HepG2 (cell line): ENCODE measurements around the gene ZMIZ1. TPM values are rescaled to one million over a fixed set of nuclear protein-coding genes. Genes with fewer than 3 reads are reported as not detected.

ENCODE experiments used
- ATAC-seq: fragments of 200-7000 bp; cut with Tn5 transposase; 3 replicates; pipeline ENCODE4 v1.9.1; 2020; ENCODE audit warnings: mild to moderate bottlenecking, moderate library complexity
- BruUV-seq: library from RNA; stranded (reverse); fragments of 400-500 nt; replicated peaks from 2 replicates; lab custom pipeline; 2021; lab: Mats Ljungman, UMichigan
- CTCF ChIA-PET: fragments of 300-600 bp; formaldehyde crosslinking; extraction: SDS; loops from one replicate; lab custom pipeline; 2021; ENCODE audit warnings: low total read pairs, inconsistent platforms, low intra/inter-chr PET ratio; lab: Yijun Ruan, JAX
- POLR2A ChIA-PET: fragments of 350-600 bp; sonication (Branson Sonifier 250); formaldehyde crosslinking; loops from one replicate; lab custom pipeline; 2020; ENCODE audit warnings: antibody characterized with exemption, inconsistent platforms; lab: Yijun Ruan, JAX
- DNase-seq: peaks from one replicate; pipeline ENCODE4 v3.0.0-alpha.2; 2015; ENCODE audit warnings: low spot score
- FAIRE-seq: peaks from 3 replicates; lab custom pipeline; 2011; peaks lifted over from hg19 to GRCh38; lab: Jason Lieb, UNC
- H2AFZ ChIP-seq: one replicate; pipeline ENCODE4 v1.6.1; 2011; ENCODE audit warnings: low read length, inconsistent platforms
- H3K27ac ChIP-seq: fragments of 300-600 bp; 3 replicates; pipeline ENCODE4 v1.8.0; 2011; ENCODE audit warnings: mixed run types, mild to moderate bottlenecking, mixed read lengths, low read length, inconsistent platforms; ENCODE audit not compliant: insufficient read depth; ENCODE audit errors: extremely low read length
- H3K27me3 ChIP-seq, 2 experiments: fragments of 200-600 bp in 1 of 2; 2 replicates in 1 of 2; 3 replicates in 1 of 2; pipeline versions ENCODE4 v1.6.0 to v1.8.0; 2011; ENCODE audit warnings: low read length in 2 of 2, mild to moderate bottlenecking in 2 of 2, moderate library complexity in 2 of 2, inconsistent platforms in 1 of 2; ENCODE audit not compliant: insufficient read depth in 2 of 2, control insufficient read depth in 1 of 2
- H3K36me3 ChIP-seq, 2 experiments: fragments of 200-600 bp in 1 of 2; replicated peaks in 1 of 2; 2 replicates in 1 of 2; 3 replicates in 1 of 2; pipeline versions ENCODE4 v1.5.1 to v1.8.0; 2011; ENCODE audit warnings: low read length in 2 of 2, inconsistent platforms in 1 of 2; ENCODE audit not compliant: insufficient read depth in 2 of 2, control insufficient read depth in 1 of 2
- H3K4me1 ChIP-seq: 2 replicates; pipeline ENCODE4 v1.5.1; 2012; ENCODE audit warnings: low read length, inconsistent platforms; ENCODE audit not compliant: insufficient read depth
- H3K4me2 ChIP-seq: 2 replicates; pipeline ENCODE4 v1.6.0; 2011; ENCODE audit warnings: low read depth, low read length, inconsistent platforms
- H3K4me3 ChIP-seq, 3 experiments: fragments of 200-600 bp in 1 of 3; sonication (generic), shearing (Covaris generic) in 1 of 3; replicated peaks in 1 of 3; 2 replicates each; pipeline ENCODE4 v1.5.1; 2011 to 2016; ENCODE audit warnings: low read length in 3 of 3, inconsistent platforms in 2 of 3, low read depth in 2 of 3, mild to moderate bottlenecking in 2 of 3, control low read depth in 1 of 3, mixed read lengths in 1 of 3; ENCODE audit not compliant: insufficient read depth in 1 of 3
- H3K79me2 ChIP-seq: one replicate; pipeline ENCODE4 v1.6.1; 2011; ENCODE audit warnings: low read length, inconsistent platforms; ENCODE audit not compliant: insufficient read depth
- H3K9ac ChIP-seq: 2 replicates; pipeline ENCODE4 v1.6.0; 2011; ENCODE audit warnings: mild to moderate bottlenecking, low read depth, low read length, inconsistent platforms; ENCODE audit not compliant: insufficient read depth
- H3K9me3 ChIP-seq: 2 replicates; pipeline ENCODE4 v1.5.1; 2012; ENCODE audit warnings: mild to moderate bottlenecking, low read length
- H4K20me1 ChIP-seq: 2 replicates; pipeline ENCODE4 v1.6.0; 2011; ENCODE audit warnings: inconsistent platforms, mild to moderate bottlenecking, low read length, moderate library complexity; ENCODE audit not compliant: insufficient read depth
- CENPX ChIP-seq: sonication (generic); formaldehyde crosslinking; IDR thresholded peaks from 2 replicates; pipeline ENCODE4 v1.9.0; 2021; ENCODE audit warnings: mild to moderate bottlenecking, missing genetic modification reagents, moderate library complexity
- HNF4A ChIP-seq: sonication (generic); formaldehyde crosslinking; IDR thresholded peaks from 2 replicates; pipeline ENCODE4 v1.4.0; 2020; ENCODE audit warnings: missing genetic modification reagents
- HOXA3 ChIP-seq: sonication (generic); formaldehyde crosslinking; IDR thresholded peaks from 2 replicates; pipeline ENCODE4 v1.5.0; 2020; ENCODE audit warnings: missing genetic modification reagents
- PHF21A ChIP-seq: sonication (generic); formaldehyde crosslinking; IDR thresholded peaks from 2 replicates; pipeline ENCODE4 v1.5.0; 2020; ENCODE audit warnings: mild to moderate bottlenecking, missing genetic modification reagents
- RBM22 ChIP-seq: fragments of 200-400 bp; formaldehyde crosslinking; optimal IDR thresholded peaks from 2 replicates; pipeline ENCODE3; 2017; ENCODE audit warnings: mild to moderate bottlenecking, low read length, moderate library complexity
- STAG1 ChIP-seq: sonication (generic); formaldehyde crosslinking; IDR thresholded peaks from 2 replicates; pipeline ENCODE4 v1.4.0; 2020; ENCODE audit warnings: missing genetic modification reagents
- ZNF629 ChIP-seq: sonication (generic); formaldehyde crosslinking; conservative IDR thresholded peaks from 2 replicates; pipeline ENCODE4 v1.5.0; 2020; ENCODE audit warnings: missing genetic modification reagents
- ZNF652 ChIP-seq: IDR thresholded peaks from 2 replicates; pipeline ENCODE4 v1.6.1; 2016; ENCODE audit warnings: low read depth, borderline replicate concordance
- WGBS: methylation state at CpG from one replicate; pipeline ENCODE4 v1.1.6; 2017; ENCODE audit warnings: low lambda C conversion rate; 5-methylcytosine and 5-hydroxymethylcytosine counted together
- in situ Hi-C: cut with HindIII; loops from 2 replicates; pipeline ENCODE4 v1.10.0; 2017; ENCODE audit warnings: low pct_unique_long_range_greater_than_20kb; ENCODE audit not compliant: extremely low pct_ligation_motif_present
- intact Hi-C: fragments of 100-400 bp; cut with micrococcal nuclease; formaldehyde crosslinking; loops from one replicate; pipeline ENCODE4 v1.10.0; 2022; ENCODE audit not compliant: unreplicated experiment
- polyA plus RNA-seq, 8 experiments: library from polyadenylated mRNA; depleted of rRNA in 3 of 8; stranded (reverse) in 7 of 8; unstranded in 1 of 8; fragments of >200 nt; fragmentation: Illumina TruSeq in 4 of 8; extraction: Trizol in 4 of 8; gene quantifications; 2 replicates each; pipeline versions ENCODE4 v1.2.1 to v1.2.3, GENCODE V29; 2011 to 2016; ENCODE audit warnings: low read depth in 4 of 8, missing spikeins in 1 of 8, mixed read lengths in 1 of 8; ENCODE audit not compliant: insufficient read depth in 1 of 8
- total RNA-seq, 5 experiments: library from RNA; depleted of rRNA; stranded (reverse); fragments of >200 nt; fragmentation: Illumina TruSeq; extraction: Trizol; gene quantifications; 2 replicates each; pipeline ENCODE4 v1.2.3, GENCODE V29; 2016; ENCODE audit warnings: low read depth in 1 of 5
- TF ChIP-seq, protein P1 (sequence below): sonication (generic); formaldehyde crosslinking; IDR thresholded peaks from 2 replicates; pipeline ENCODE4 v1.4.0; 2020; ENCODE audit warnings: mild to moderate bottlenecking, missing genetic modification reagents
- TF ChIP-seq, protein P2 (sequence below): sonication (generic); formaldehyde crosslinking; IDR thresholded peaks from 2 replicates; pipeline ENCODE4 v1.9.0; 2022; ENCODE audit warnings: missing genetic modification reagents, mild to moderate bottlenecking, borderline replicate concordance
- TF ChIP-seq, protein P3 (sequence below): sonication (generic); formaldehyde crosslinking; IDR thresholded peaks from 2 replicates; pipeline ENCODE4 v1.4.0; 2020; ENCODE audit warnings: missing genetic modification reagents

ZMIZ1 gene
- total and polyA plus RNA-seq, 2 of the 13 experiments (the other 11 are each of a cell fraction or from before 2014, with no cell fraction given), result 5.3 to 10.2 TPM

DNA sequence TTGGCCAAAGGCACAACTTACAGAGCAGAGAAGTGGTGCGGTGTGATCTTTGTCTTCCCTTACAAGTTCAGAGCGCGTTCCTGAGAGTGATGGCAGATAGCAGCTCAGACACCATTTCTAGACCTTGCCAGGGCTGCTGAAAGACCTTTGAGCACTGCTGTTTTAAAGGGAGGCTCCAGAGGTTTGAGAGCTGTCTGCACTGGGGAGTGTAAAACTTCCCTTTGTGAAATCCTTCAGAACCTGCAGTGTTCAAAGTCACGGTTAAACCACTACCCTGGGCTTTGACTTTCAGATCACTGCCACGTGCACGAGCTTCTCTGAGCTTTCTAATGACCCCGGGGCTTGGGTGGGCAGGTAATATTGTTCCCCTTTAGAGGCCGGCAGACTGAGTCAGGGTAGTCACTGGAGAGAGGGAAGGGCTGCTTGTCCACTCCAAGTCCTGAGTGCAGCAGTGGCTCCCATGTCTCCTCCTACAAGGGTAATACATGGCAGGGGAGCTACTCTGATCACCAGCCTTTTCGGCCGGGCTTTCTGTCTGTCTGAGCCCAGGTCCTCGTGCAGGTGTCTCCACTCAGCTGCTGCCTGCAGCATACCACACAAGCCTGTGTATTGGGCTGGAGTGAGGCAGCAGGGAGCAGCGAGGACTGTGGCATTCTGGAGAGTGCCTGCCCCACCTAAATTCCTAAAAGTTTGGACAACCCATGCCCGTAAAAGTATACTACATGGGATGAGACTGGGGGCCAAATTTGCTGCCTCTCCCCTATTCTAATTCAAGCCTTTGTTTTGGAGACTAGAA lies 63.3 kb downstream of the ZMIZ1 start:
- H3K4me2 ChIP-seq, result no peak overlapping the region
- POLR2A ChIA-PET, result no interaction called here
- intact Hi-C loops, result no loop called here
- CTCF ChIA-PET, result no interaction called here
- H3K9ac ChIP-seq, result no peak overlapping the region
- no peak; the same call in 2 of the 3 replicates for ATAC-seq
- FAIRE-seq, result peak; percentile 34
- no peak overlapping the region for H2AFZ ChIP-seq
- BruUV-seq, result no TSS peak
- peaks cover 85% of the 10 kb centered on the region for H3K4me1 ChIP-seq
- in situ Hi-C loops, result no loop called here
- peaks cover 46% of the 10 kb centered on the region for H4K20me1 ChIP-seq
- no peak for DNase-seq
- H3K27me3 ChIP-seq, result no peaks in the 10 kb centered on the region
- H3K9me3 ChIP-seq, result no peaks in the 10 kb centered on the region
- H3K36me3 ChIP-seq, result peaks cover 25 to 68% of the 10 kb centered on the region in 2 experiments
- TF ChIP-seq ZNF629 (CRISPR knock-in tag), result 0 out of 2 replicates have a peak, but pooled peaks have one; percentile 10
- no peak for TF ChIP-seq STAG1
- TF ChIP-seq, protein P1, sequence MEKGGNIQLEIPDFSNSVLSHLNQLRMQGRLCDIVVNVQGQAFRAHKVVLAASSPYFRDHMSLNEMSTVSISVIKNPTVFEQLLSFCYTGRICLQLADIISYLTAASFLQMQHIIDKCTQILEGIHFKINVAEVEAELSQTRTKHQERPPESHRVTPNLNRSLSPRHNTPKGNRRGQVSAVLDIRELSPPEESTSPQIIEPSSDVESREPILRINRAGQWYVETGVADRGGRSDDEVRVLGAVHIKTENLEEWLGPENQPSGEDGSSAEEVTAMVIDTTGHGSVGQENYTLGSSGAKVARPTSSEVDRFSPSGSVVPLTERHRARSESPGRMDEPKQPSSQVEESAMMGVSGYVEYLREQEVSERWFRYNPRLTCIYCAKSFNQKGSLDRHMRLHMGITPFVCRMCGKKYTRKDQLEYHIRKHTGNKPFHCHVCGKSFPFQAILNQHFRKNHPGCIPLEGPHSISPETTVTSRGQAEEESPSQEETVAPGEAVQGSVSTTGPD (CRISPR knock-in tag), result 0 out of 2 replicates have a peak, but pooled peaks have one; percentile 42
- TF ChIP-seq ZNF652 (CRISPR knock-in tag), result no peak
- TF ChIP-seq PHF21A (CRISPR knock-in tag), result 0 out of 2 replicates have a peak, but pooled peaks have one; percentile 31
- peak; percentile 10 for TF ChIP-seq RBM22
- TF ChIP-seq HOXA3 (CRISPR knock-in tag), result peak; percentile 39; the same call in 1 of the 2 replicates
- TF ChIP-seq, protein P2, sequence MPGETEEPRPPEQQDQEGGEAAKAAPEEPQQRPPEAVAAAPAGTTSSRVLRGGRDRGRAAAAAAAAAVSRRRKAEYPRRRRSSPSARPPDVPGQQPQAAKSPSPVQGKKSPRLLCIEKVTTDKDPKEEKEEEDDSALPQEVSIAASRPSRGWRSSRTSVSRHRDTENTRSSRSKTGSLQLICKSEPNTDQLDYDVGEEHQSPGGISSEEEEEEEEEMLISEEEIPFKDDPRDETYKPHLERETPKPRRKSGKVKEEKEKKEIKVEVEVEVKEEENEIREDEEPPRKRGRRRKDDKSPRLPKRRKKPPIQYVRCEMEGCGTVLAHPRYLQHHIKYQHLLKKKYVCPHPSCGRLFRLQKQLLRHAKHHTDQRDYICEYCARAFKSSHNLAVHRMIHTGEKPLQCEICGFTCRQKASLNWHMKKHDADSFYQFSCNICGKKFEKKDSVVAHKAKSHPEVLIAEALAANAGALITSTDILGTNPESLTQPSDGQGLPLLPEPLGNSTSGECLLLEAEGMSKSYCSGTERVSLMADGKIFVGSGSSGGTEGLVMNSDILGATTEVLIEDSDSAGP (CRISPR knock-in tag), result 0 out of 2 replicates have a peak, but pooled peaks have one; percentile 21
- TF ChIP-seq HNF4A (CRISPR knock-in tag), result peak; percentile 35; the same call in 1 of the 2 replicates
- TF ChIP-seq, protein P3, sequence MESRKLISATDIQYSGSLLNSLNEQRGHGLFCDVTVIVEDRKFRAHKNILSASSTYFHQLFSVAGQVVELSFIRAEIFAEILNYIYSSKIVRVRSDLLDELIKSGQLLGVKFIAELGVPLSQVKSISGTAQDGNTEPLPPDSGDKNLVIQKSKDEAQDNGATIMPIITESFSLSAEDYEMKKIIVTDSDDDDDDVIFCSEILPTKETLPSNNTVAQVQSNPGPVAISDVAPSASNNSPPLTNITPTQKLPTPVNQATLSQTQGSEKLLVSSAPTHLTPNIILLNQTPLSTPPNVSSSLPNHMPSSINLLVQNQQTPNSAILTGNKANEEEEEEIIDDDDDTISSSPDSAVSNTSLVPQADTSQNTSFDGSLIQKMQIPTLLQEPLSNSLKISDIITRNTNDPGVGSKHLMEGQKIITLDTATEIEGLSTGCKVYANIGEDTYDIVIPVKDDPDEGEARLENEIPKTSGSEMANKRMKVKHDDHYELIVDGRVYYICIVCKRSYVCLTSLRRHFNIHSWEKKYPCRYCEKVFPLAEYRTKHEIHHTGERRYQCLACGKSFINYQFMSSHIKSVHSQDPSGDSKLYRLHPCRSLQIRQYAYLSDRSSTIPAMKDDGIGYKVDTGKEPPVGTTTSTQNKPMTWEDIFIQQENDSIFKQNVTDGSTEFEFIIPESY (CRISPR knock-in tag), result peak; percentile 92
- TF ChIP-seq CENPX (CRISPR knock-in tag), result no peak
- TF ChIP-seq, all 625 proteins: peak for 8
- Histone ChIP-seq H3K79me2 (peaks cover 44% of the 10 kb centered on the region), H3K27ac (peak overlapping the region; percentile 18), H3K4me3 (no peak overlapping the region)
- WGBS, result 70% methylated on average over 8 of the region's 13 CpGs
